Activated CD4-positive, alpha-beta T cell treated with anti-CD3 and anti-CD28 coated beads, Interleukin-2, amount 10 ng/mL, durations not matched to agents 24 days and 14 days (primary cell): Measurements from ENCODE around the gene ABHD16A. TPM values are rescaled to one million over a fixed set of nuclear protein-coding genes. Genes with fewer than 3 reads are reported as not detected.

Experiments used
- DNase-seq: peaks from one replicate; pipeline ENCODE4 v3.0.0; 2022
- H3K27ac Mint-ChIP-seq: one replicate; pipeline ENCODE4 v1.8.0; 2022; ENCODE audit warnings: mild to moderate bottlenecking, mixed read lengths
- H3K27me3 Mint-ChIP-seq: one replicate; pipeline ENCODE4 v1.8.0; 2022; ENCODE audit warnings: mixed read lengths
- H3K36me3 Mint-ChIP-seq: one replicate; pipeline ENCODE4 v1.8.0; 2022; ENCODE audit warnings: low read depth, mild to moderate bottlenecking, mixed read lengths
- H3K4me1 Mint-ChIP-seq: one replicate; pipeline ENCODE4 v1.8.0; 2021; ENCODE audit warnings: mixed read lengths
- H3K4me3 Mint-ChIP-seq: one replicate; pipeline ENCODE4 v1.8.0; 2022; ENCODE audit warnings: mild to moderate bottlenecking, moderate library complexity, mixed read lengths
- H3K9me3 Mint-ChIP-seq: one replicate; pipeline ENCODE4 v1.8.0; 2021; ENCODE audit warnings: mixed read lengths
- intact Hi-C: fragments of 100-400 bp; cut with micrococcal nuclease; formaldehyde crosslinking; loops from one replicate; pipeline ENCODE4 v1.15.1; 2023
- total RNA-seq: library from RNA; stranded (reverse); gene quantifications from 2 replicates; pipeline ENCODE4 v1.2.3, GENCODE V29; 2022

The ABHD16A gene
- total RNA-seq, 1 donor from 2014 or later, result 44.7 TPM

- Mint-ChIP-seq H3K27me3 (no peaks in the 10 kb centered on the region), H3K36me3 (peaks cover 32% of the 10 kb centered on the region)
Observed at GRCh38 chr6:31727034-31727716, 24.1 kb upstream of the ABHD16A start.

GRCh38 chr6:31725502-31726350 lies 22.6 kb upstream of the ABHD16A start:
- Mint-ChIP-seq H3K36me3 (peaks cover 24% of the 10 kb centered on the region), H3K4me3 (no peak overlapping the region), H3K27me3 (peaks cover 4% of the 10 kb centered on the region), H3K9me3 (no peaks in the 10 kb centered on the region), H3K27ac (peak overlapping the region; percentile 67), H3K4me1 (peaks cover 45% of the 10 kb centered on the region)
- intact Hi-C loops, result loop anchor here (2.0 kb wide), 1 partner anchor 23 kb away; the partner anchor contains the start of gene ABHD16A
- DNase-seq, result no peak

More at GRCh38 chr6:31727034-31727716, 24.1 kb upstream of the ABHD16A start:
- Mint-ChIP-seq H3K4me1 (peaks cover 51% of the 10 kb centered on the region), H3K4me3 (peak overlapping the region; percentile 68), H3K9me3 (no peaks in the 10 kb centered on the region), H3K27ac (peak overlapping the region; percentile 69)
- intact Hi-C loops, result loop anchor here (2.0 kb wide), 1 partner anchor 24 kb away; the partner anchor contains the start of gene ABHD16A
- DNase-seq, result no peak

GRCh38 chr6:31723980-31724691 lies 21.0 kb upstream of the ABHD16A start:
- H3K27me3 Mint-ChIP-seq, result peaks cover 4% of the 10 kb centered on the region
- no peak overlapping the region for H3K27ac Mint-ChIP-seq
- no peak for DNase-seq
- peaks cover 18% of the 10 kb centered on the region for H3K36me3 Mint-ChIP-seq
- peaks cover 36% of the 10 kb centered on the region for H3K4me1 Mint-ChIP-seq
- intact Hi-C loops, result no loop called here
- no peak overlapping the region for H3K4me3 Mint-ChIP-seq
- H3K9me3 Mint-ChIP-seq, result no peaks in the 10 kb centered on the region

DNA sequence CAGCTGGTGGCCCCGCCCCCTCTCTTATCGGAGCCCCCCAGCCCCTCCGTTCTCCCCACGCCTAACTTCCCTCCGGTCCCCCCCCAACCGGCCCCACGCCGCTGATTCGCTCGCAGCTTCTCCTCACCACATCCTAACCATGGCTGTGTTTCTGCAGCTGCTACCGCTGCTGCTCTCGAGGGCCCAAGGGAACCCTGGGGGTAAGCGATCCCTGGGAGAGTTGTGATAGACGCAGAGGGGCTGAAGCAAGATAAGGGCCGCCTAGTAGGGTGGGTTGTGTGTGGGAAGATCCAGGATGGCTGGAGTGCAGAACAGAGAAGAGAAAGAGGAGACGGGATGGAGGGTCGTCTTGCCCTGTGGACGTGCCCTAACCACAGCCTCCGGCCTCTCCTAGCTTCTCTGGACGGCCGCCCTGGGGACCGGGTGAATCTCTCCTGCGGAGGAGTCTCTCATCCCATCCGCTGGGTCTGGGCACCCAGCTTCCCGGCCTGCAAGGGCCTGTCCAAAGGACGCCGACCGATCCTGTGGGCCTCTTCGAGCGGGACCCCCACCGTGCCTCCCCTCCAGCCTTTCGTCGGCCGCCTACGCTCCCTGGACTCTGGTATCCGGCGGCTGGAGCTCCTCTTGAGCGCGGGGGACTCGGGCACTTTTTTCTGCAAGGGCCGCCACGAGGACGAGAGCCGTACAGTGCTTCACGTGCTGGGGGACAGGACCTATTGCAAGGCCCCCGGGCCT lies 20.3 kb upstream of the ABHD16A start, which contains the start of gene MPIG6B:
TSS of gene MPIG6B (plus strand) at position 129 of the 735 bp plus-strand sequence. CDS start at position 140, 11 bp downstream.
- Mint-ChIP-seq H3K27me3 (peaks cover 4% of the 10 kb centered on the region), H3K4me3 (no peak within 1 kb of the TSS), H3K27ac (no peak within 1 kb of the TSS), H3K9me3 (no peaks in the 10 kb centered on the region), H3K4me1 (peaks cover 31% of the 10 kb centered on the region), H3K36me3 (peaks cover 18% of the 10 kb centered on the region)
- no peak for DNase-seq
- intact Hi-C loops, result no loop called here

DNA sequence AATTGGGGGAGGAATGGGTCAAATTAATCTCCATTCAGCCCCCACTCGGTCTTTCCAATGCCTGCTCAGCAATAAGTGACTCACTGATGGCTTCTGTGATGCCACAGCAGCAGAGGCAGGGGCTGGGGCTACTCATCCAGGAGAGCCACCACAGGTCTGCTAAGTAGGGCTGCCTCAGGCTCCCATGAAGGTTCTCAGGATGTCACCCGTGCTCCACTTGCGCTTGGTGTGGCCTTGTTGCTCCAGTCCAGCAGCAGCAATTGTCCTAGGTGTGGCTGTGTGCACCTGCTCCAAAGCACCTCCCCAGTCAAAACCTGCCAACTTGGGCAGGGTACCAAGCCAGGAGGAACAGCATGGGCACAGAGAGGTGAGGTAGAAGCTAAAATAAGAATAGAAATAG lies 19.0 kb upstream of the ABHD16A start:
- peaks cover 23% of the 10 kb centered on the region for H3K4me1 Mint-ChIP-seq
- H3K36me3 Mint-ChIP-seq, result peaks cover 12% of the 10 kb centered on the region
- H3K27ac Mint-ChIP-seq, result no peak overlapping the region
- no peak for DNase-seq
- no peak overlapping the region for H3K4me3 Mint-ChIP-seq
- intact Hi-C loops, result no loop called here
- H3K27me3 Mint-ChIP-seq, result peaks cover 4% of the 10 kb centered on the region
- H3K9me3 Mint-ChIP-seq, result no peaks in the 10 kb centered on the region

DNA sequence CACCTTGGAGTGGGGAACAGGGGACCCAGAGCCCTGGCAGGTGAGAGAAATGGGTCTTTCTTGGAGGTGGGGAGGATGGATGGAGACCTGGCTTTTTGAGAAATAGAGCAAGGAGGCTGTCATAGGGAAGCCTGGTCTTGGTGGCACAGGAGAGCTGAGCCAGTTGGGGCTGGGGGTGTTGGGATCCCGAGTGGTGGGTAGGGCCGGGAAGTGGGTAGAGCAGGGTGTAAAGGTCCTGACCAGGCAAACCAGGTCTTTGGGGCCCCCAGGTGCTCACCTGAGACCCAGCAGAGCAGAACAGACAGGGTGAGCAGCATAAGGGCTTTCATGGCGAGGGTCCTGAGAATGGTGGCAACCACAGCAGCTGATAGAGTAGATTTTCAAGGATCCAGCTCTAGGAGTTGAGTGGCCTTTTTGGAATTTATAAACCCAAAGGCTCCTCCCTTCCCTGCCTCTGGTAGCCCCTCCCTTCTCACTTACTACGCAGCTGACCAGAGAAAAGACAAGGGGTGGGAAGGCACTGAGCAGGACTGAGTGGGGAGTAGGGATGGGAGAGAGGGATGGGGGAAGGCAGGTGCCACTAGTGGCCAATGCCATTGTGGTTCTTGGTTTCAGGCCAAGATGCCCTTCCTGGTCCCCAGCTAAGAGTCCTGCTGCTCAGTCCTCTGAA lies 18.4 kb upstream of the ABHD16A start, which contains the start of gene LY6G6C:
TSS of gene LY6G6C (minus strand) at position 396 of the 670 bp plus-strand sequence. CDS start at position 329, 67 bp downstream.
- H3K27me3 Mint-ChIP-seq, result peaks cover 4% of the 10 kb centered on the region
- intact Hi-C loops, result no loop called here
- peaks cover 16% of the 10 kb centered on the region for H3K4me1 Mint-ChIP-seq
- peaks cover 6% of the 10 kb centered on the region for H3K36me3 Mint-ChIP-seq
- no peak within 1 kb of the TSS for H3K27ac Mint-ChIP-seq
- no peak within 1 kb of the TSS for H3K4me3 Mint-ChIP-seq
- DNase-seq, result no peak
- H3K9me3 Mint-ChIP-seq, result no peaks in the 10 kb centered on the region

- intact Hi-C loops, result no loop called here
- H3K9me3 Mint-ChIP-seq, result no peaks in the 10 kb centered on the region
- peaks cover 4% of the 10 kb centered on the region for H3K27me3 Mint-ChIP-seq
- no peak overlapping the region for H3K27ac Mint-ChIP-seq
- peaks cover 6% of the 10 kb centered on the region for H3K4me1 Mint-ChIP-seq
- no peak for DNase-seq
- peaks cover 1% of the 10 kb centered on the region for H3K36me3 Mint-ChIP-seq
- no peak overlapping the region for H3K4me3 Mint-ChIP-seq
Observed at GRCh38 chr6:31720196-31720770, 17.2 kb upstream of the ABHD16A start.

- no peaks in the 10 kb centered on the region for H3K36me3 Mint-ChIP-seq
- peaks cover 4% of the 10 kb centered on the region for H3K27me3 Mint-ChIP-seq
- intact Hi-C loops, result no loop called here
- DNase-seq, result no peak
- no peaks in the 10 kb centered on the region for H3K9me3 Mint-ChIP-seq
- H3K4me3 Mint-ChIP-seq, result no peak overlapping the region
- peaks cover 6% of the 10 kb centered on the region for H3K4me1 Mint-ChIP-seq
- no peak overlapping the region for H3K27ac Mint-ChIP-seq
Observed at GRCh38 chr6:31719001-31719400, 15.9 kb upstream of the ABHD16A start.

DNA sequence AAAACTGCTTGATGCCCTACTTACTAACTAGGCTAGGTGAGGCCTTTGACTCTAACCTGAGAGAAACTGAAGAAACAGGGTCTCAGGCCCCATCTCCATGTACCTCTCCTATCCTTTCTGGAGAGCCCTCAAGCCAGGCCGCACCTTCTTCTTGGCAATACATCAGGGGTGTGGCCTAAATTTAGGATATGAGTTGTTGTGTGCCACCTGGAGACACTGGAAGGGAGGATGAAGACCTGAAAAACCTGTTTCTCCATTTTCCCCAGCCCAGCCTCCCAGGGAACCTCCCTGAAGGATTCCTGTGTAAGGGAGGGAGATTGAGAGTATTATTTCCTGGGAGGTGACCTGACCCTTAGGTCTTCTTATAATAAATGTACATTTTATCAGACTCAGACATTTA lies 15.1 kb upstream of the ABHD16A start:
- no peaks in the 10 kb centered on the region for H3K36me3 Mint-ChIP-seq
- no peak overlapping the region for H3K4me3 Mint-ChIP-seq
- H3K27ac Mint-ChIP-seq, result no peak overlapping the region

DNA sequence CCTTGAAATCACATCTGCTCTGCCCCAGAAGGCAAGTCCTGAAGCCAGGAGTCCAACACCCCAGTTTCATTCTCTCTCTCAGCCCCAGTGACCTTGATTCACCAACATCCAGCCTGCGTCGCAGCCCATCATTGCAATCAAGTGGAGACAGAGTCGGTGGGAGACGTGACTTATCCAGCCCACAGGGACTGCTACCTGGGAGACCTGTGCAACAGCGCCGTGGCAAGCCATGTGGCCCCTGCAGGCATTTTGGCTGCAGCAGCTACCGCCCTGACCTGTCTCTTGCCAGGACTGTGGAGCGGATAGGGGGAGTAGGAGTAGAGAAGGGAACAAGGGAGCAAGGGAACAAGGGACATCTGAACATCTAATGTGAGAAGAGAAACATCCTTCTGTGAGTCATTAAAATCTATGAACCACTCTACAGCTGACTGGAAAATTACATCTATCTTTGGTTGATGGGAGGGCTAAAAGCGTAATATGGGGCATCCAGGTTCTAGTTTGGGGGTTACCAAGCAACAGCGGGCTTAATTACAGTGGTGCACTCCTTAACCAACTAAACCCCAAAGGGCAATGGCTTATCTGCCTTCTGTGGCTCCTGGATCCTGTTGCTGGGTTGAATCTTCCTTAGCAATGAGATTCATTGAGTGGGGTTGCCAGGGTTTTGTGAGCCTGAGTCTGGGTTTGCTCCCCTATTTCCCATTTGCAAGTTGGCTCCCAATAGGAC lies 14.5 kb upstream of the ABHD16A start:
- intact Hi-C loops, result no loop called here
- H3K27me3 Mint-ChIP-seq, result peaks cover 8% of the 10 kb centered on the region
- H3K9me3 Mint-ChIP-seq, result no peaks in the 10 kb centered on the region
- no peaks in the 10 kb centered on the region for H3K36me3 Mint-ChIP-seq
- H3K4me1 Mint-ChIP-seq, result peaks cover 4% of the 10 kb centered on the region
- H3K27ac Mint-ChIP-seq, result peak overlapping the region; percentile 22
- DNase-seq, result no peak
- no peak overlapping the region for H3K4me3 Mint-ChIP-seq

More for the DNA sequence above, 15.1 kb upstream of the ABHD16A start:
- intact Hi-C loops, result no loop called here
- Mint-ChIP-seq H3K9me3 (no peaks in the 10 kb centered on the region), H3K27me3 (peaks cover 4% of the 10 kb centered on the region), H3K4me1 (peaks cover 4% of the 10 kb centered on the region)
- no peak for DNase-seq

DNA sequence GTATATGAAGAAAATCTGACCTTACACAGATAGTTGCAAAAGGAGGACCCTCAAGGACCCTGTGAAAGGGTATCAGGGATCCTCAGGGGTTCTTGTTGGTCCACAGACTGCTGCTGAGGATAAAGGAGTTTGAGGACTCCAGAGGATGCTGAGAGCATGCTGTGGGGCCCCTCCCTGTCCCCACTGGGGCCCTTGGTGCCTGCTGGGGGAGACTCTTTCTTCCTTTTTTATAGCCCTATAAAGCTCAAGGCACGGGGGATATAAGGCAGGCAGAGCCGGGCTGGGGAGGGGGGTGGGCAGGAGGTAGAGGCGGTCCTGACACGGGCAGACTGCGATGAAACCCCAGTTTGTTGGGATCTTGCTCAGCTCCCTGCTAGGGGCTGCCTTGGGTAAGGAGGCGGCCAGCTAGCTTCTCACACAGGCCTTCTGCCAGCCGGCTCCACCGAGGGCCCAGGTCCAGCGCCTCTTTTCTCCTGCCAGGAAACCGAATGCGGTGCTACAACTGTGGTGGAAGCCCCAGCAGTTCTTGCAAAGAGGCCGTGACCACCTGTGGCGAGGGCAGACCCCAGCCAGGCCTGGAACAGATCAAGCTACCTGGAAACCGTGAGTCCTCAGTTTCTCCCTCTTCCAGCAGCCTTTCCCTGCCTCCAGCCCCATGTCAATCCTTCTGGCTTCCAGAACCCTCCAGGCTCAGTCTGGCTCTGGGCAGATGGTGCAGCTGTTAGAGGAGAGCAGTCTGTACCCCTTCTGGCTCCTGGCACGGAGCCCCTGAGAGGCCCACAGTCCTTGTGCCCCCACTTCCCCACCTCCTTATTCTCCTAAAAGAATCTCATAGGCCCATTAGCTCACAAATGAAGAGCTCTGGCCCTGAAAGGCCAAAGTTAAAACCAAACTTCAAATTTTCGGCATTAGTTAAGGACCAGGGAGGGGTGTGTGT lies 12.2 kb upstream of the ABHD16A start, which contains the start of gene LY6G6D:
TSS of gene LY6G6D (plus strand) at position 327 of the 937 bp plus-strand sequence. CDS start at position 335, 8 bp downstream.
- H3K4me3 Mint-ChIP-seq, result no peak within 1 kb of the TSS
- intact Hi-C loops, result no loop called here
- peaks cover 11% of the 10 kb centered on the region for H3K27me3 Mint-ChIP-seq
- H3K4me1 Mint-ChIP-seq, result peaks cover 16% of the 10 kb centered on the region
- DNase-seq, result no peak
- no peak within 1 kb of the TSS for H3K27ac Mint-ChIP-seq
- H3K36me3 Mint-ChIP-seq, result no peaks in the 10 kb centered on the region
- no peaks in the 10 kb centered on the region for H3K9me3 Mint-ChIP-seq
